ENCODE data around the gene ADAD2.

The ADAD2 gene

GRCh38 chr16:84176192-84177053 lies 14.5 kb upstream of the ADAD2 start:
- DNase-seq (ENCODE audit: low read depth) = no peak

GRCh38 chr16:84177741-84178073 lies 13.2 kb upstream of the ADAD2 start:
- DNase-seq (ENCODE audit: low read depth) = peak; percentile 39

GRCh38 chr16:84178146-84178765 lies 12.7 kb upstream of the ADAD2 start:
- no peak for DNase-seq (ENCODE audit: low read depth)

GRCh38 chr16:84178892-84179611 lies 11.9 kb upstream of the ADAD2 start:
- DNase-seq (ENCODE audit: low read depth) = no peak

GRCh38 chr16:84179612-84180320 lies 11.2 kb upstream of the ADAD2 start:
- no peak for DNase-seq (ENCODE audit: low read depth)

GRCh38 chr16:84180519-84181140 lies 10.3 kb upstream of the ADAD2 start:
- DNase-seq (ENCODE audit: low read depth) = no peak

GRCh38 chr16:84181144-84181915 lies 9.6 kb upstream of the ADAD2 start:
- no peak for DNase-seq (ENCODE audit: low read depth)

GRCh38 chr16:84182104-84182503 lies 8.9 kb upstream of the ADAD2 start:
- no peak for DNase-seq (ENCODE audit: low read depth)

- DNase-seq (ENCODE audit: low read depth) = no peak
Measured at GRCh38 chr16:84182680-84183571, 8.0 kb upstream of the ADAD2 start.

- no peak for DNase-seq (ENCODE audit: low read depth)
Measured at GRCh38 chr16:84183572-84183875, 7.4 kb upstream of the ADAD2 start.

- DNase-seq (ENCODE audit: low read depth) = no peak
Measured at GRCh38 chr16:84183911-84184591, 6.9 kb upstream of the ADAD2 start.

GRCh38 chr16:84184775-84185174 lies 6.2 kb upstream of the ADAD2 start:
- DNase-seq (ENCODE audit: low read depth) = no peak

GRCh38 chr16:84186685-84187437 lies 4.1 kb upstream of the ADAD2 start, which contains the start of gene TAF1C:
TSS of gene TAF1C (minus strand) at chr16:84187057. CDS start at chr16:84184988, 2,069 bp downstream.
- DNase-seq (ENCODE audit: low read depth) = peak; percentile 96

- no peak for DNase-seq (ENCODE audit: low read depth)
Measured at GRCh38 chr16:84191466-84191865, 509 bp downstream of the ADAD2 start.

GRCh38 chr16:84193480-84193879 lies 2.5 kb downstream of the ADAD2 start:
- no peak for DNase-seq (ENCODE audit: low read depth)

GRCh38 chr16:84194018-84194417 lies 3.1 kb downstream of the ADAD2 start:
- no peak for DNase-seq (ENCODE audit: low read depth)

GRCh38 chr16:84194470-84195200 lies 3.7 kb downstream of the ADAD2 start:
- DNase-seq (ENCODE audit: low read depth) = no peak
